GM19193 (cell line): ENCODE results near the gene PRLR.

Source experiments
- POLR2A ChIP-seq: IDR thresholded peaks from 4 replicates; pipeline ENCODE4 v1.6.1; 2011; ENCODE audit not compliant: insufficient read depth, insufficient read length; ENCODE audit errors: extremely low read depth

The PRLR gene

GRCh38 chr5:35103637-35104299 lies 126.5 kb downstream of the PRLR start:
- no peak for TF ChIP-seq POLR2A

DNA sequence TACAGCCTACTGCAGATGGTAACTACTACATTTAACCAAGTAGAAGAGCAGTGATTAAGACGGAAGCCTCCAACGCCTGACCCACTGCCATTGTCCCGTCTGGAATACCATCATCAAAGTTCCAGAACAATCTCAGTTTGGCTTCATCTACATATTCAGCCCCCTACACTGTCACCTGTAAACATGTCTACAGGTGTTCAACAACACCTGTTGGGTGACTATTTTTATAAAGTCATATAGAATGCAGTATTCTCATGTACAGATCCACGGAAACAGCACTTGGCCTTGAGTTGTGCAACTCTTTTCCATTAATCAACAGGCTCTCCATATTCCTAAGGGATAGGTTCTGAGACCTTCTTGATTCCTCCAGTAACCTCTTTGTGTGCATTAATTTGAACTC lies 129.3 kb downstream of the PRLR start:
- TF ChIP-seq POLR2A: no peak

GRCh38 chr5:35098214-35098613 lies 132.1 kb downstream of the PRLR start:
- TF ChIP-seq POLR2A: no peak

GRCh38 chr5:35096932-35097331 lies 133.4 kb downstream of the PRLR start:
- TF ChIP-seq POLR2A: no peak

DNA sequence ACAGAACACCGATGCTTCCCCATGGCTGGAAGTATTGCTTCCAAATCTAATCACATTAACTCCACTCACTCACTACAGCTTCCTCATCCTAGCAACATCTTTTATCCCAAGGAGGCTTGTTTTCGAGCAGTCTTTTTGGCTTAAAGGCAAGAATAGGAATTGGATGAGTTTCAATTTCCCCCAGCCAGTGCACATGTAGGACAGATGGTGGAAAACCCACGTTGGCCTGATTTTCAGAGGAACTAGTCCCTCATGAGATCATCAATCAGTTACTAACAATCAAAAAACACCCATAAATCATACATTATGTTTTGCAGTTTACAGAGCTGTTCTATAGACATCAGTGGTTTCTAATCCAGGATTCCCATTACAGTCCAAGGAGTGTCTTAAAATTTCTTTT lies 134.1 kb downstream of the PRLR start:
- TF ChIP-seq POLR2A: no peak

GRCh38 chr5:35095366-35095765 lies 134.9 kb downstream of the PRLR start:
- no peak for TF ChIP-seq POLR2A

GRCh38 chr5:35094948-35095347 lies 135.3 kb downstream of the PRLR start:
- TF ChIP-seq POLR2A: no peak

DNA sequence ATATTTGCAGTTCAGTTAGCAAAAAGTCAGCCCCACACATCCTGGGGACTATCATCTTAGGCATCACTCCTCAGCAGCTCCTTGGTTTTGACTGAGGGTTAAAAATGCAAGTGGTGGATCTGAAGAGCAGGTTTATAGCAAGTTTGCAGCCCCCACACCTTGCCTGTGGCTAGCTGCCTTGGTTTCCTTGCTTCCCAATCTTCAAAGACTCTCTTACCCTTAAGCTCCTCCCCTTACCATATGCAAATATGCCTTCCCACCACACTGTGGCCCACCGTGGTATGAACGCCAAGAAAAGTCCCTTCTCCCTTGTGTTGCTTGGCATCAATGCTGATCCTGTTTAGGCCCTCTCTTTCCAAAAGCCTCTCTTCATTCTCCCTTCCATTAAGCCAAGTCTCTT lies 137.6 kb downstream of the PRLR start:
- TF ChIP-seq POLR2A: no peak

DNA sequence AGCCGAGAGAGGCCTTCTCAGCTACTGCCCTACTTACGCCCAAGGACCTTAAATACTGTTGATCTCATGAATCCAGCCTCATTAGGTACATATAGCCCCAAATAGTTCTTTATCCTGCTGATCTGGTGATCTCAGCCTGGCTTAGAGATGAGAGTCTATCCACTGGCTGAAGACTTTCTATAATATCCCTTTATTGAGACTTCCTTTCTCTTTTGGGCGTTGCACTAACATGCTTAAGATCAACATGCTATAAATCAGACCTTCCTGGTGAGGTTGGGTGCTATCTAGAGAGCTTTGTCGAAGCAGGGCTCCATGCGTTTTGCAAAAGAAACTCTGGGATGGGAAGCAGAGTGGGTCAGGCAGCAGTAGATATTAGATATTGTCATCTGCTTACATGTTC lies 138.6 kb downstream of the PRLR start:
- no peak for TF ChIP-seq POLR2A

DNA sequence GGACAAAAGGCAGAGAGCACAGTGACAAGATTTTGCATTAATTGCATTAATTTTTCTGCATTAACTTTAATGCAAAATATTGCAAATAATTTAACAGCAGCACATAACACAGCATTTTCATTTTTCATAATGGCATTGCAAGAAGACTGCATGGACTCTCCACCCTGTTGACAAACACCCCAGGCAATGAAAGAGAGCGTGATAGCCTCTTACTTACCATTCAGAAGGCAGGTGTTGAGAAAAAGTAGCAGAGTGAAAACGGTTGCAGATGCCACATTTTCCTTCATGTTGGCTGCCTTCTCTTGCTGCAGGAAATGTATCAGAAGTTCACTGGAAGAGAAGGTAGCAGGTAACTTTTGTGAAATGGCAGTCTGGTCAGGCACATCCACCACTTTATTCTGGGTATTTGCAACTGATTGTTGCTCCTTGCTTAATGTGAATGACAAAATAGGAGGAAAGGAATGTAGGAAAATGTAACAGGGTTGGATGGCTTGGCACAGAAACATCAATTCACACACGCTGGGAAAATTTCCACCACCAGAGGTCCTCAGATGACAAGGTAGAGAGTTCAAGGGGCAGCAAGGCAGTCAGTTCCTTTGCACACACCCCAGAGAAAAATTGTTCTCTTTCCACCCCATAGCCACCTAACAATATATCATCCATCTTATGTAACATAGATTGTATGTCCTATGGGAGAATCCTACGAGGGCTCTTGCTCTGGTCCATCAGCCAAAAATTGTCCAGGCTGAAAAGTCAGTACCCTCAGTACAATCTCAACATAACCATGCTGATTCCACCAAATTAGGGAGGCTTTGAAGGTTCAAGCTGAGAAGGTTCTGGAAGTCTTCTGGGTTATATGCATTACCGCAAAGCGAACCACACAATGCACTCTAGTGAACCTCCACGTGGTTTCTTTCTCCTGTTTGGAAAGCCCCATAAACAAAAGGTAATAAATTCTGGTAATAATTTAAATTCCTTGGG lies 140.7 kb downstream of the PRLR start:
- no peak for TF ChIP-seq POLR2A

- TF ChIP-seq POLR2A: no peak
Observed at GRCh38 chr5:35087991-35088390, 142.3 kb downstream of the PRLR start.

DNA sequence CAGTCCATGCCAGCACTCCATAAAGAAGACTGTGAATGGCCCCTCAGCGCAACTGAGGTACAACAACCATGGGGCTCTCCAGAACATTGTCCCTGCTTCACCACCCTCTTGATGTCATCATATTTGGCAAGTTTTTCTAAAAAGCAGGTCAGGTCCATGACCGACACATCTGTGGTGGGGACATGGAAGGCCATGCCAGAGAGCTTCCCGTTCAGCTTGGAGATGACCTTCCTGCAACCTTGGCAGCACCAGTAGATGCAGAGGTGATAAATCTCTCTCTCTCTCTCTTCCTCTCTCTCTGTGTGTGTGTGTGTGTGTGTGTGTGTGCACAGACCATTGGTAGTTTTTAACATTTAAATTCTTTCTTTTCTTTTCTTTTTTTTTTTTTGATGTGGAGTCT lies 147.1 kb downstream of the PRLR start:
- no peak for TF ChIP-seq POLR2A

DNA sequence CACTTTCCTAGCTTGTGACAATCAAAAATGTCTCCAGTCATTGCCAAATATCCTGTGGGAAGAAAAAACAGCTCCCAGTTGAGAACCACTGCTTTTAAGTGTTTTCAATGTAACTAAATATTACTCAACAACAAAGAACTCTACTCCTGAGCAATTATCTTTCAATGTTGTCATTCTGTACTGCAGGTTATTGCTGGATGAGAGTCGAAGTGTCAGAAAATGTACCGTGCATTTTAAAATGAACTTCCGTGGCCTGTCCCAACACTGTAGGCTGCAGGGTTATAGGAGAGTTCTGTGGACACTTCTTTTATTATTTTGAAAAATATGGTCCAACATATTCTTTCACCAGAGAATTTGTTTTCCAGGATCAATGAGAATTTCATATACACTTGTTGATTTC lies 147.8 kb downstream of the PRLR start:
- TF ChIP-seq POLR2A: no peak

DNA sequence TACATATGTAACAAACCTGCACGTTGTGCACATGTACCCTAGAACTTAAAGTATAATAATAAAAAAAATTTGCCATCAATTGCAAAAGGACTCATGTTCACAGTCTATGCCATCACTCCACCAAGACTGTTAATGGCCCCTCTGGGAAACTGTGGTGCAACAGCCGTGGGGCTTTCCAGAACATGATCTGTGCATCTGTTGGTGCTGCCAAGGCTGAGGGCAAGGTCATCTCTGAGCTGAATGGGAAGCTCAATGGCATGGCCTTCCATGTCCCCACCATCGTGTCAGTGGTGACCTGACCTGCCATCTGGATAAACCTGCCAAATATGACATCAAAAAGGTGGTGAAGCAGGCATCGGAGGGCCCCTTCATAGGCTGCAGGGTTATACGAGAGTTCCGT lies 149.2 kb downstream of the PRLR start:
- no peak for TF ChIP-seq POLR2A

DNA sequence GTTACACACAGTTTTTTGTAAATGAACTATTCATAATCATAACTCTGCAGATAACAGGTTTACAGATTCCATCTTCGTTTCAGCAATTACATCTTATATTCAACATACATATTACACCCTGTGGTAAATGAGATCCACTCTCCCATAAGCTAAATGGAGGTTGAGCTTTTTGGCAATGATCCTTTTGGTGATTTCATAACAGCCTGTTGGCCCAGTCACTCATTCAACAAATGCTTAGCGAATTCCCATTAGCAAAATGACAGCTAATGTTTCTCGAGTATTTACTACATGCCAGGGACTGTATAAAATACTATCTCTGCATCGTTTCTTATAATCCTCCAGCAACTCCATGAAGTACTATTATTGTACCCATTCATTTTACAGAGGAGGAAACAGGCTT lies 157.1 kb downstream of the PRLR start:
- no peak for TF ChIP-seq POLR2A

DNA sequence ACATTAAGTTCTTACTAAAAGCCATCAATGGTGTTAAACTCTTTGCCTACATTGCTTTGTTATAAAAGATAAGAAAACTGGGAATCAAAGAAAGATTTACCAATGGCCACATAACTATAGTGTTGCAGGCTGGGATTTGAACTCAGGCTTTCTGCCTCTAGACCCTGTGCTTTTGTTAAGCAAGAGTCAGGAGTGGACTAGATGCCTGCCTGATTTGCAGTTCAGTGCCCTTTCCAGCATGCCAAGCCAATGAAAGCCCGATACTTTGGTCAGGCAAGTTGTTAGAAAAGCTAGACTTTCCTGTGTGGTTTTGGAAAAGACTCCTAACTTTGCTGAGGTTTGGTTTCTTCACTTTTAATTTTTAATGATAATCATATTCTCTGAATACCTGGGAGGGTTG lies 161.1 kb downstream of the PRLR start:
- no peak for TF ChIP-seq POLR2A

DNA sequence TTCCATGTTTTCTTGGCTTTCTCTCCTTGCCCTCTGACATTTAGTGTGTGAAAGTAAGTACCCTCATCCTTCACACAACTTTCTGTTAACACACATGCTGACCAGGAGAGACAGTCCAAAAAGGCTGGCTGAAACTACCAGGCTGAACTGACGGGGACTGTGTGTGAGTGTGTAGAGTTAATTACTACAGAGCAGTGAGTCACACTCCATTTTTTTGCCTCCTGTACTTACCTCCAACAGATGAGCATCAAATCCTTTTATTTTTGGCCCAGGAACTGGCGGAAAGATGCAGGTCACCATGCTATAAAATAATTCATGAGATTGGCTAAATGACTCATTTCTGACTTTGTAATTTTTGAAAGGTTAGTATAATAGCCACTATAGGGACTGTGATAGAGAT lies 162.3 kb downstream of the PRLR start:
- TF ChIP-seq POLR2A: no peak

DNA sequence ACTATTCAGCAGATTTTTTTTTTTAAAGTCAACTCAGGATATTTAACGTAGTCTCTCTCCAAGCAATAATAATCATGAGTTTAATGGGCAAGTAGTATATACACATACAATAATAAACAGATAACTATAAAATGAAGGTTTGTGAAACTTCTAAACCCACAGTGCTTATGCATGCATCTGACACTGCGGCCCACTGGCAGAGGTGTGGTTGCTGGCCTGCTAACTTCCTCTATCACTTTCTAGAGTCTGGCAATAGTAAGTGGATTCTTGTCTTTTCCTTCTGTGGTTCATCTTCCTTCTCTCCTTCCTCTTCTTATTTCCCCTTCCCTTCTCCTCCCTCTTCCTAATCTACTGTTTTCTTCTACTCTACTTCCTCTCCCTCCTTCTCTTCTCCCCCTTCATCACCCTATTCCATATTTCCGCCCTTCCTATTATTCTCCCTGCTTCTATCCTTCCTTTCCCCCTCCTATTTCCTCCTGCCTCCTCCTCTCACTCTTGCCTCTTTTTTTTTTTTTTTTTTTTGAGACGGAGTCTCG lies 164.0 kb downstream of the PRLR start:
- TF ChIP-seq POLR2A: no peak
